Subcutaneous adipose tissue (tissue), 4 donors: ENCODE results near the gene LHX3. TPM values are rescaled to one million over a fixed set of nuclear protein-coding genes. Genes with fewer than 3 reads are reported as not detected.

Source experiments
- total RNA-seq, 4 donors: library from RNA; depleted of rRNA; stranded (reverse); fragments of >200 nt; gene quantifications; one replicate each; pipeline ENCODE4 v1.1.0, GENCODE V29; 2016
- TF ChIP-seq, protein P1 (sequence below): fragments of 450-650 bp; IDR thresholded peaks from one replicate; pipeline ENCODE4 v1.5.1; 2016; ENCODE audit warnings: low read depth, mild to moderate bottlenecking, control low read depth, antibody characterized with exemption, moderate library complexity

Gene LHX3
- total RNA-seq, 4 donors from 2014 or later, result not detected

DNA sequence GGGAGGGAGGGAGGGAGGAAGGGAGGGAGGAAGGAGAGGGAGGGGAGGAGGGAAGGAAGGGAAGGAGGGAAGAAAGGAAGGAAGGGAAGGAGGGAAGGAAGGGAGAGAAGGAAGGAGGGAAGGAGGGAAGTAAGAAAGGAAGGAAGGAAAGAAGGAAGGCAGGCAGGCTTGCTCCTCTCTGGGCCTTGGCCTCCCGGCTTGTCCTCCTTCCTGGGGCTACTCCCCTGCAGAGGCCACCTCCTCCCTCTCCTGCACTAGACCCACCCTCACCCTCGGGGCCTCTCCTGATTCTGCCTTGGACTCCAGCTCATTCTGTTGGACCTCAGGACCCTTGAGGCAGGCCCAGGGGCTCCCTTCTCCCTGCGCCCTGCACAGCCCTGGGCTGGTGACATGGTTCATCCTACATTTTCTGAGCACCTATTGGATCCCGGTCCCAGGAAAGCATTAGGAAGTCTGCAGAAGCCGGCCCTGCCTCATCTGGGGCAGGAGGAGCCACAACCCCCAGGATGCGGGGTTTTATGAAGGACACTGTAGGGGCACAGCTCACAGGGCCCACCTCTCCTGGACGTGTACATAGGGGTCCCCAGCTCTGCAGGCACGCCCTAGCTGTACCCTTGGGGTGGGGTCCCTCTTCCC, 23.0 kb downstream of the LHX3 start:
- TF ChIP-seq, protein P1, sequence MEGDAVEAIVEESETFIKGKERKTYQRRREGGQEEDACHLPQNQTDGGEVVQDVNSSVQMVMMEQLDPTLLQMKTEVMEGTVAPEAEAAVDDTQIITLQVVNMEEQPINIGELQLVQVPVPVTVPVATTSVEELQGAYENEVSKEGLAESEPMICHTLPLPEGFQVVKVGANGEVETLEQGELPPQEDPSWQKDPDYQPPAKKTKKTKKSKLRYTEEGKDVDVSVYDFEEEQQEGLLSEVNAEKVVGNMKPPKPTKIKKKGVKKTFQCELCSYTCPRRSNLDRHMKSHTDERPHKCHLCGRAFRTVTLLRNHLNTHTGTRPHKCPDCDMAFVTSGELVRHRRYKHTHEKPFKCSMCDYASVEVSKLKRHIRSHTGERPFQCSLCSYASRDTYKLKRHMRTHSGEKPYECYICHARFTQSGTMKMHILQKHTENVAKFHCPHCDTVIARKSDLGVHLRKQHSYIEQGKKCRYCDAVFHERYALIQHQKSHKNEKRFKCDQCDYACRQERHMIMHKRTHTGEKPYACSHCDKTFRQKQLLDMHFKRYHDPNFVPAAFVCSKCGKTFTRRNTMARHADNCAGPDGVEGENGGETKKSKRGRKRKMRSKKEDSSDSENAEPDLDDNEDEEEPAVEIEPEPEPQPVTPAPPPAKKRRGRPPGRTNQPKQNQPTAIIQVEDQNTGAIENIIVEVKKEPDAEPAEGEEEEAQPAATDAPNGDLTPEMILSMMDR, result no peak

DNA sequence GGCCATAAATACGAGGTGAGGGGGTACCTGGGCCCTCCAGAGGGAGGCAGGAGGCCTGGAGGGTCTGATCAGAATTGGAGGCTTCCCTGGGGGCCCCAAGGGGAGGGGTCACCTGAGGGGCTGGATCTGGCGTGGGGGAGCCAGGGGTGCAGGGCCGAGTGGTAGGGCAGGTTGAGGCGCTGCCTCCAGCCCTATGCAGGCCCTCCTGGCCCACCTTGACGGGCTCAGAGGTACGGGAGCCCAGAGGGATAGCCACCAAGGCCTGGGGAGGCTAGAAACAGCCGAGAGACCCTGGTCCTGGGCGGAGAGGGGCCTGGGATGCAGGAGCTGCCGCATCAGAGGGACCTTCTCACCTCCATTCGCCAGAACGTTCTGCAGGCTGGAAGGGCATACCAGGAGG, 24.3 kb downstream of the LHX3 start:
- TF ChIP-seq, protein P1, result no peak

GRCh38 chr9:136179761-136180160, 25.2 kb downstream of the LHX3 start:
- TF ChIP-seq, protein P1, result no peak

DNA sequence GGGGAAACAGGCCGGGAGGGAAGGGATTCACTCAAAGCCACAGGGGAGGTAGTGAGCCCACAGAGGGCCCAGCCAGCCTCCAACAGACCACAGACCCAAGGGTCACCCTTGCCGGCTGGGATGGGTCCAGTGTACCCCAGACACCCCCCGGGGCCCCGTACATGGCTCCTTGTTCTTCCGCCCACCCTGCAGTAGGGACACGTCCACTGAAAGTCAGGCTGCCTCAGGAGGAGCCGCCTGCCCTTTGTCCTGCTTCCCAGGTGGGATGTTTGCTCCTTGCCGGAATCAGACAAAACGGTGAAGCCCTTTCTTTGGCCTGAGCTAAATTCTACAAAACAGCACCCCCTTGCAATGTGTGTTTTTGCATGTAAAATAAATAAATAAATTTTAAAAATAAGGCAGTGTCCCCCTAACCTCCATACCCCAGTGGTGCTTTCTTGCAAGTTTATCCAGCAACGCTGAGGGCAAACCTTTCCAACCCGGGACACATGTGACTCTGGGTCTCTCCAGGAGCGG, 25.8 kb downstream of the LHX3 start:
- TF ChIP-seq, protein P1, result no peak

DNA sequence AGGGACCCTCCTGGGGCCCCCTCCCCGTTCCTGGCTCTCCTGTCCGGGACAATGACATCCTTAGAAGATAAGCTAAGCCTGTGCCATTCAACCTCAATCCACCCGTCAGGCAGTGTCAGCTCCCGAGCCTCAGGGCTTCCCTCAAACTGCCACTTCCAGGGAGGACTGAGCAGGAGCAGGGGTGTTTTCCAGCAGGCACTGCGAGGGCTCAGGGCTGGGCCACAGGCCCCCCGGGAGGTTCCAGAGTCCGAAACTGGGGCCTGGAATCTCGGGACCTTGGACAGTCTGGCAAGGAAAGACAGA, 26.2 kb downstream of the LHX3 start:
- TF ChIP-seq, protein P1, result no peak

DNA sequence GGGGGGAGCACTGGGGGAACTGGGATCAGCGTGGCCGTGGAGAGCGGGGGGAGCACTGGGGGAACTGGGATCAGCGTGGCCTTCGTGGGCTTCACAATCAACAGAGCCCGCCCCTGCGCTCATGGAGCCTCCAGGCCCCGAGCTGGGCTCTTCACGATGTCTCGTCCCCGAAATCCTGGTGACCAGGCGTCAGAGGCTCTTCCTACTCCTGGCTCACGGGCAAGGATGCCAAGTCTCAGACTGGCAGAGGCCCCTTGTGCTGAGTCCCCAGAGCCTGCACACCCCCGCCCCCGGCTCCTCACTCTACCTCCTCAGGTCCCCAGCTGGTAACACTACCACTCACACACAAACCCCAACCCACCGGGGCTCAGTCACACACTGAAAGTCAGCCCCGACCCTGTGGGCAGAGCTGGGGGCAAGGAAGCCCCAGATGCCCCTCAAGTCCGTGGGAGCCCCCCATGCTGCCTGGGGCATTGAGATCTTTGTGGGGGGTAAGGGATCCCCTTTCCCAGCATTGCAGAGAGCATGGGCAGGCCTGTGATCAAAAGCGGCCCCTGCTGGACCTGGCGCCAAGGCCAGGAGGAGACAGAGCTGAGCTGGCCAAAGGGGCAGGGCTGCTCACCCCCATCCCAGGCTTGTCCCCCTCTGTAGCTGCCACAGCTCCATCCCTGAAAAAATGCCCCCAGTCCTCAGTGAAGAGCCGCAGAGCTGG, 26.7 kb downstream of the LHX3 start:
- TF ChIP-seq, protein P1, result no peak

- TF ChIP-seq, protein P1, result no peak
Measured at GRCh38 chr9:136177224-136177623, 27.7 kb downstream of the LHX3 start.
